ENCODE results near the gene SH3BP5L.
A peak's percentile ranks its signal among the peaks of the same experiment; 100 is the strongest.

The SH3BP5L gene

DNA sequence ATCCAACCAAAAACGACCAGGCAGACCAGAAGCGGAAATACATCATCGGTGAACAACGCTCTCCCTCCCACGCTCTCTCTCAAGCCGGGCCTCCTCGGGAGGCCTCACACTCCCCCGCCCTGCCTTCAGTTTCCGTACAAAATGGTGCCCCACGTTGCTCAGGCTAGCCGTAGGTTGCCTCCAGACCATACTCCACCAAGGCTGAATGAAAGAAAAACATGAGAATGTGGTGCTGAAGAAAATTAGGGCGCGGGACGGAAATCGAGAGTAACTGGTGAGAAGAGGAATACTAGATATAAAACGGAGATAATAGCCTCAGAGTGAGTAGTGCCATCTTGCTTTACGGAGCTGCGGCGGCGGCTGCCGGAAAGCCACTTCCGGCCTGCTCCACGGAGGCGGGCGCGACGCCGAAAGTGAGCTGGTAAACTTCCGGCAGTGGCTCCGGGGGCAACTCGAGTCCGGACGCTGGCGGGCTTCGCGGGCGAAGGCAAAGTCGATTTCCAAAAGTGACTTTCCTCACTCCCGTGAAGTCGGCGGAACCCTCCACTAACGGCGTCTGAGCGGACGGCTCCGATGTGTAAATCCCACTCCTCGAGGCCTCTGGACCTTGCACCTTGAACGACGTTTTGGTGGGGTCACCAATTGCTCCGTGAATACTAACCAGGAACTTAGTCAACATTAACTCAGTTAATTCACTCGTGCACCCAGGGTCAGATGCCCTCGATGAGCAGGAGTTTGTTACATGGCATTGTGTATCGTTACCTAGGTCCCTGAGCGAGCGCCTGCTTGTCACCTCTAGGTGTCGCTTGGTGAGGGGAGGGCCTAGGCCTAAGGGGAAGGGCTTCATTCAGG is at the start of gene SH3BP5L:
Gene SH3BP5L (minus strand): TSS at position 7 of the 852 bp plus-strand sequence. CDS start 980 bp downstream, outside the sequence.
- DNase-seq (ENCODE audit: low read depth), result peak; percentile 98
- H3K4me3 ChIP-seq (replicated peaks; ENCODE audit: low read depth, low read length), result peak within 1 kb of the TSS; percentile 99
- TF ChIP-seq, protein P1, sequence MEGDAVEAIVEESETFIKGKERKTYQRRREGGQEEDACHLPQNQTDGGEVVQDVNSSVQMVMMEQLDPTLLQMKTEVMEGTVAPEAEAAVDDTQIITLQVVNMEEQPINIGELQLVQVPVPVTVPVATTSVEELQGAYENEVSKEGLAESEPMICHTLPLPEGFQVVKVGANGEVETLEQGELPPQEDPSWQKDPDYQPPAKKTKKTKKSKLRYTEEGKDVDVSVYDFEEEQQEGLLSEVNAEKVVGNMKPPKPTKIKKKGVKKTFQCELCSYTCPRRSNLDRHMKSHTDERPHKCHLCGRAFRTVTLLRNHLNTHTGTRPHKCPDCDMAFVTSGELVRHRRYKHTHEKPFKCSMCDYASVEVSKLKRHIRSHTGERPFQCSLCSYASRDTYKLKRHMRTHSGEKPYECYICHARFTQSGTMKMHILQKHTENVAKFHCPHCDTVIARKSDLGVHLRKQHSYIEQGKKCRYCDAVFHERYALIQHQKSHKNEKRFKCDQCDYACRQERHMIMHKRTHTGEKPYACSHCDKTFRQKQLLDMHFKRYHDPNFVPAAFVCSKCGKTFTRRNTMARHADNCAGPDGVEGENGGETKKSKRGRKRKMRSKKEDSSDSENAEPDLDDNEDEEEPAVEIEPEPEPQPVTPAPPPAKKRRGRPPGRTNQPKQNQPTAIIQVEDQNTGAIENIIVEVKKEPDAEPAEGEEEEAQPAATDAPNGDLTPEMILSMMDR (IDR thresholded peaks at IDR 0.05; ENCODE audit: low read length, missing control alignments), result peak; percentile 65

DNA sequence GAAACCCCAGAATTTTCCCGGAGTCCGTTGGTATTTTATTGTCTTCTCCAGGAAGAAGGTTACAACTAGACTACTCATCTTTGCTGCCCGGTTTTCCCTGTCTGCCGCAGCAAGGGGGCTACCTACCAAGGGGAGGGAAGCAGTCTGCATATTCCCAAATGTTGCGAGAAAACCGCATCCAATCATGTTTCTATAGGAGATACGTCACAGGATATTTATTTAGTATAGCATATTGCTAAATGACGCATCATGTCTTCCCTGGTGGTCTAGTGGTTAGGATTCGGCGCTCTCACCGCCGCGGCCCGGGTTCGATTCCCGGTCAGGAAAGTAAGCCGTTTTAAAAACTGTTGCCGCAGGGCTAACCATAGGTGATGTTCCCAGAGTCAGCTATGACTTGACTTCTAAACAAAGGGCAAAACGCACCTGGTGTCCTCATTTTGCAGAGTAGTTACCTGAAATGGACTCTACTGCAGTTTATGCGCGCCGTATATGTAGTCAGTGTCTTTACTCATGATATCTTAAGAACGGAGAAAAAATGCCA is 48.3 kb upstream of the SH3BP5L start:
- TF ChIP-seq, protein P1 (IDR thresholded peaks at IDR 0.05; ENCODE audit: low read length, missing control alignments), result no peak
- H3K4me3 ChIP-seq (replicated peaks; ENCODE audit: low read depth, low read length), result peak overlapping the region; percentile 86
- DNase-seq (ENCODE audit: low read depth), result peak; percentile 93

DNA sequence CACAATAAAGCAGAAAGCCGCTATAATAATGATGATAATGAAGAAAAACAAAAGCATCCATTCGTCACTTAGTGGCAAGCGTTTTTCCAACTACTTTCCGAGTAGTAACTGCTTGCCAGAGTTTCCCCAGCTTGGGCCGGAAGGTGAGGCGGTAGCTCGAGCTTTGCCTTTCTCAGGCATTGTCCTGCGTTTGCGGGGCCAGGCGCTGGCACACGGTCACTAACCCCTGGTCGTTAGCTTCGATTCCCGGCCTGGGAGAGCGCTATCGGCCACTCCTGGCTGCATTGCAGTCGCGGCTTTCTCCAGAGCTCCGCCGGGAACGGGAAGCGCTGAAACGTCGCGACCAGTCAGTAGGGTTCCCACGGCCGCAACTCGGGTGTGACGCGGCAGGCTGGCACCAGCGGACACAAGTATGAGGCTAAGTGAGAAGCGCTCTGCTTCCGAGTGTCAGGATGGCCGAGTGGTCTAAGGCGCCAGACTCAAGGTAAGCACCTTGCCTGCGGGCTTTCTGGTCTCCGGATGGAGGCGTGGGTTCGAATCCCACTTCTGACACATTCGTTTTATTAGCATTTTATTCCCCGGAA is 47.8 kb upstream of the SH3BP5L start:
- TF ChIP-seq, protein P1 (IDR thresholded peaks at IDR 0.05; ENCODE audit: low read length, missing control alignments), result no peak
- H3K4me3 ChIP-seq (replicated peaks; ENCODE audit: low read depth, low read length), result peak overlapping the region; percentile 86
- DNase-seq (ENCODE audit: low read depth), result peak; percentile 98

DNA sequence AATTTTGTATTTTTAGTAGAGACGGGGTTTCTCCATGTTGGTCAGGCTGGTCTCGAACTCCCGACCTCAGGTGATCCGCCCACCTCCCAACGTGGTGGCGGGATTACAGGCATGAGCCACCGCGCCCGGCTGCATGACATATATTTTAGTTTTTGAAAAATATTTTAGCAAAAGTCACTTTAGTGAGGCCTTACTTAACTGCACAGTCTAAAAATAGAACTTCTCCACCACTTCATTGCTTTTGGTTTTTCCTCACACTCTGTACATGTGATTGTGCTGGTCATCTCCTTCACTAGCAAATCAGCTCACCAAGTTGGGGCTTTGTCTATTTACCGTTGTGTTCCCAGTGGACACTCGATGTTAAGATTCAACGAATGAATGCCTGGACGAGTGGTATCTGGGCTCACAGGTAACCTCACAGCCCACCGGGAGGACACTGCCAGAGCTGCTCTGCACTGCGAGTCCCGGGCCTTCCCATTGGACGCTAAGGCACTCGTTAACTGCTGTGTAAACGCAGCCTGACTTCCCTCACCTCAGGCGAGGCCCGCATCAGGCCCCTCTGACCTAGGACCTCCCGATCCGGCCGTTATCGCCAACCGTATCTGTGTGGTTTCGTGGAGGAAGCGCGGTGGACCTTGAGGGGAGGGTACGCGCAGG is 47.2 kb upstream of the SH3BP5L start:
- TF ChIP-seq, protein P1 (IDR thresholded peaks at IDR 0.05; ENCODE audit: low read length, missing control alignments), result no peak
- peak; percentile 66 for DNase-seq (ENCODE audit: low read depth)
- peak overlapping the region; percentile 86 for H3K4me3 ChIP-seq (replicated peaks; ENCODE audit: low read depth, low read length)

DNA sequence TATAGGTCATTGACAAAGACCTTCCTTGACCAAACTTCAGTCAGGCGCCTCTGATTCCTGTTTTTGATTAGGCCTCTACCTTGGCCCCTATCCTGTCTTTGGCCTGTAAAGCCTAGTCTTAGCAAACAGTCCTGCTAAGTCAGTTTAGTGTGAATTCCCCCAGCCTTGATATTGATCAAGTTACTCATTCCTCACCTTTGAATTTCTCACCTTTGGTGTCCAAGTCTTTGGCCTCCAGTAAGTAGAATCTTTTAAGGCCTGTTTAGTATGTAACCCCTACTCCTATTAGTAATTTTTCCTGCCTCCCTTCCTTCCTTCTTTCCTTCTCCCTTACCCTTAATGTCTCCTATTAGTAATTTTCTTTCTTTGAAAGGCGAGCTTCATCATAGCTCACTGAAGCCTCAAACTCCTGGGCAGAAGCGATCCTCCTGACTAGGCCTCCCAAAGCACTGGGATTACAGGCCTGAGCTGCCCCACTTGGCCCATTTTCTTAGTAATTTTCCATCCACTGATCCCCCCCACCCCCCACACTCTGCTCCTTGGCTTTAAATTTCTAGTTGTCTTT is 46.2 kb upstream of the SH3BP5L start:
- DNase-seq (ENCODE audit: low read depth), result no peak
- peak overlapping the region; percentile 86 for H3K4me3 ChIP-seq (replicated peaks; ENCODE audit: low read depth, low read length)
- TF ChIP-seq, protein P1 (IDR thresholded peaks at IDR 0.05; ENCODE audit: low read length, missing control alignments), result no peak

DNA sequence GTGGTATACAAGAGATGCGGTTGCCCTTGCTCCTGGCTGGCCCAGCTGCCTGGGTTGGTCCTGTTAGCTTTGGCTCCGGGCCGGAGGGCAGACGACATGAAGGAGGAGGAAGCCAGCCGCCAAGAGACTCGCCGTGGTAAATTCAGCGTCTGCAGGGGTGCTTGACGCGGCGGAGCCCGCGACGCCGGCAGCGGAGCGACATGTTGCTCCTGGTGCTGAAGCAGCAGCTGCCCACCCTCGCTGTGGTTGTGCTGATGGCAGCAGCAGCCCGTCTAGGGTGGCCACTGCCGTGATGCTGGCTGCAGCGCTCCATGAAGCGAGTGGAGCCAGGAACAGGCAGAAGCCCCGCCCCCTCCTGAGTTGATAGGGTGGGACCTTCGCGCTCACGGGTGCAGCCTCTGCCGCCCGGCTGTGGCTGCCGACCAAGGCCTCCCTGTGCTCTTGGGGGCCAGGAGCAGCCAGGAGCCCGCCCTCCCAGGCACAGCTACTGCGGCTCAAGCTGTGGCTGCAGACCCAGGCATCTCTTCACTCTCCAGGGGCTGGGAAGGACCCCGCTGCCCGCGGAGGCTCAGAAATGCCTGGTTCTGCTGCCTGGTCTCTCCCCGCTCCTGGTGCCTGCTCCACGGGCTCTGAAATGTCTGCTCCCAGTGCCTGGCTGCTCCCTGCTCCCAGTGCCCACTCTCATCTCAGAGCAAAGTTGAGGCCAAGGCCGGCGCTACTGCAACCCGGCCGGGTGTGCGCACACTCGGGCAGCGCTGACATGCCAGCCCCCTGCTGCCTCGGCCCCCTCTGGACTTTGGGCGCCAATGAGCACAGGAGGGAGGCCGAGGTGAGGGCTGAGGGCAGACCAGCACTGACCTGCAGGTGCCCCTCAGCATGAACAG is 37.5 kb upstream of the SH3BP5L start:
- DNase-seq (ENCODE audit: low read depth), result peak; percentile 69
- TF ChIP-seq, protein P1 (IDR thresholded peaks at IDR 0.05; ENCODE audit: low read length, missing control alignments), result no peak
- H3K4me3 ChIP-seq (replicated peaks; ENCODE audit: low read depth, low read length), result peak overlapping the region; percentile 59

Measured in fibroblast of pulmonary artery (primary cell).